Measurements from ENCODE around the gene PSMD9.
"Not testable (repeated sequence)": the region's sequence is repeated elsewhere in the genome, so short reads cannot be mapped to it uniquely, and the experiment has no call there.

Gene PSMD9

GRCh38 chr12:121918679-121919038 lies 30.1 kb downstream of the PSMD9 start:
- TF ChIP-seq, protein P1, sequence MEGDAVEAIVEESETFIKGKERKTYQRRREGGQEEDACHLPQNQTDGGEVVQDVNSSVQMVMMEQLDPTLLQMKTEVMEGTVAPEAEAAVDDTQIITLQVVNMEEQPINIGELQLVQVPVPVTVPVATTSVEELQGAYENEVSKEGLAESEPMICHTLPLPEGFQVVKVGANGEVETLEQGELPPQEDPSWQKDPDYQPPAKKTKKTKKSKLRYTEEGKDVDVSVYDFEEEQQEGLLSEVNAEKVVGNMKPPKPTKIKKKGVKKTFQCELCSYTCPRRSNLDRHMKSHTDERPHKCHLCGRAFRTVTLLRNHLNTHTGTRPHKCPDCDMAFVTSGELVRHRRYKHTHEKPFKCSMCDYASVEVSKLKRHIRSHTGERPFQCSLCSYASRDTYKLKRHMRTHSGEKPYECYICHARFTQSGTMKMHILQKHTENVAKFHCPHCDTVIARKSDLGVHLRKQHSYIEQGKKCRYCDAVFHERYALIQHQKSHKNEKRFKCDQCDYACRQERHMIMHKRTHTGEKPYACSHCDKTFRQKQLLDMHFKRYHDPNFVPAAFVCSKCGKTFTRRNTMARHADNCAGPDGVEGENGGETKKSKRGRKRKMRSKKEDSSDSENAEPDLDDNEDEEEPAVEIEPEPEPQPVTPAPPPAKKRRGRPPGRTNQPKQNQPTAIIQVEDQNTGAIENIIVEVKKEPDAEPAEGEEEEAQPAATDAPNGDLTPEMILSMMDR (IDR thresholded peaks at IDR 0.05; ENCODE audit: extremely low read depth, missing control alignments) = no peak
- no peak for DNase-seq (ENCODE audit: low spot score)

DNA sequence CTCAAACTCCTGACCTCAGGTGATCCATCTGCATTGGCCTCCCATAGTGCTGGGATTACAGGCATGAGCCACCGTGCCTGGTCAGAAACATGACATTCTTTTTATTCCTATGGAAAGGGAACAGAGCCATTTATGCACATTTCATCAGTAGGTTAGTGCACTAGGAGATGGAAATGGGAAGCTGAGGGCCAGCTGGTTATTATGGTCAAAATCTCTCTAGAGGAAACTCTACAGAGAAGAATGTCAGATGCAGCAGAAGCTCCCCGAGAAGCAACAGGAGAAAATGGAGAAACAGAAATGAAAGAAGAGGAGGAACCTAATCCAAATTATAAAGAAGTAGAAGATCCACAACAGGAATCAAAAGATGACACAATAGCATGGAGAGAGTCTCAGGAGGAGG lies 32.5 kb downstream of the PSMD9 start:
- TF ChIP-seq, protein P1 (IDR thresholded peaks at IDR 0.05; ENCODE audit: extremely low read depth, missing control alignments) = no peak
- no peak for DNase-seq (ENCODE audit: low spot score)

DNA sequence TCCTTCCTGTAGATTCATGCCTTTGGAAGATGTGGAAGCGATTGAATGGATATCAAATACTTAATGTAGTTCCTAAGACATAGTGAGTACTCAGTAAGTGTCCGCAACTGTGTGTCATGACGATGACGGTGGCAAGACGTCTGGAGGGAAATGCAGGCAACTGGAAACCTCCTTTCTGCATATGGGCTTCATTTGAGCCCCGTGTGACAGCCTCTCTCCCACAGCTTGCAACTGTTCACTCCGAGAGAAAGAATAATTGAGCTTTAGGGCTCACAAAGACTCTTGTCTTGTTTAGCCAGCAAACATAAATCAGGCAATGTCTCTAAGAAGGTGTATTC lies 36.7 kb downstream of the PSMD9 start:
- DNase-seq (ENCODE audit: low spot score) = no peak

DNA sequence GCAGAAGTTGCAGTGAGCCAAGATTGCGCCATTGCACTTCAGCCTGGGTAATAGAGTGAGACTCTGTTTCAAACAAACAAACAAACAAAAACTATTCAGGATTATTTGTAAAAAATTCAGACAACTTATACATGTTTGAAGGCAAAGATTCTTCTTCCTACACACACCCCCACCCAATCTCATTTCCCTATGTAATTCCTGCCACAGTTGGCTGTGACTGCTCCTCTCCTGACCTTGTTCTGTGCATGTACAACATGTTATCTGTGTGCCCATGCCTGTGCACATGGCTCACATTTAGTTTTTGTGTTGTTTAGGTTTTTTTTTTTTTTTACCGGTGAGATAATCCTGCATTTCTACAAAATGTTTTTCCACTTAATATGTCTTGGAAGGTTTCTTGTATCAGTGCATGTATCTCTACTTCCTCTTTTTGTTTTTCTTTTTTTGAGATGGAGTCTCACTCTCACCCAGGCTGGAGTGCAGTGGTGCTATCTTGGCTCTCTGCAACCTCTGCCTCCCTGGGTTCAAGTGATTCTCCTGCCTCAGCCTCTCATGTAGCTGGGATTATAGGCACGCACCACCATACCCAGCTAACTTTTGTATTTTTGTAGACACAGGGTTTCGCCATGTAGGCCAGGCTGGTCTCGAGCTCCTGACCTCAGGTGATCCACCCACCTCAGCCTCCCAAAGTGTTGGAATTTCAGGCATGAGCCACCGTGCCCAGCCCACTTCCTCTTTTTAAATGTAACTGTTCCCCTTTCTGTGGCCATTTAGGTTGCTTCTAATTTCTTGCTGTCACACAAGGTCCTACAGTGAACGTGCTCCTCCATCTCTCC lies 38.5 kb downstream of the PSMD9 start:
- DNase-seq (ENCODE audit: low spot score) = no peak
- TF ChIP-seq, protein P1 (IDR thresholded peaks at IDR 0.05; ENCODE audit: extremely low read depth, missing control alignments) = no peak

More for the DNA sequence above, 36.7 kb downstream of the PSMD9 start:
- TF ChIP-seq, protein P1 (IDR thresholded peaks at IDR 0.05; ENCODE audit: extremely low read depth, missing control alignments) = no peak

DNA sequence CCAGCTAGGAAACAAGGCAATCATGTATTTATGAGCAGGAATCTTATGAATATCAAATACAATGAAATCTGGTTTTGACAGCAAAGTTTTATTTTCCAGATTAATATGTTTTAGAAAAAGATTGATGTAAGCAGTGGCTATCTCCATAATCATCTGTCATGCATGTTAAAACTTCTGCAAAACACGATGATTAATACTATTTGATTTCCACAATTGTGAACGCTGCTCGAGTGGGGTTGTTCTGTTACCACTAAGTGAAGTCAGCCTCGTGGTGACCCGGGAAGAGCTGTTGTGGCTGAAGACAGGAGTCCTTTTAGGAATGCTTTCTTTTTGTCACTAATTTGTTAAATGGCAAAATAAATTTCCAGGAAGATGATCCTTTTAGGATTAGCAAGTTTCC lies 39.2 kb downstream of the PSMD9 start:
- DNase-seq (ENCODE audit: low spot score) = no peak
- TF ChIP-seq, protein P1 (IDR thresholded peaks at IDR 0.05; ENCODE audit: extremely low read depth, missing control alignments) = no peak

DNA sequence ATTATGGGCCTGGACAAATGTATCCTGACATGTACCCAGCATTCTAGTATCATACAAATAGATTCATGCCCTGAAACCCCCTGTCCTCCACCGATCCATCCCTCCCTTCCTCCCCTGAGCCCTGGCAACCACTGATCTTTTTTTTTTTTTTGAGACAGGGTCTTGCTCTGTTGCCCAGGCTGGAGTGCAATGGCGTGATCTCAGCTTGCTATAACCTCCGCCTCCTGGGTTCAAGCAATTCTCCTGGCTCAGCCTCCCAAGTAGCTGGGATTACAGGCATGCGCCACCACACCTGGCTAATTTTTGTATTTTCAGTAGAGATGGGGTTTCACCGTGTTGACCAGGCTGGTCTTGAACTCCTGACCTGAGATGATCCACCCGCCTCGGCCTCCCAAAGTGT lies 41.0 kb downstream of the PSMD9 start:
- not testable (repeated sequence) for DNase-seq (ENCODE audit: low spot score)

- no peak for DNase-seq (ENCODE audit: low spot score)
- TF ChIP-seq, protein P1 (IDR thresholded peaks at IDR 0.05; ENCODE audit: extremely low read depth, missing control alignments) = no peak
Measured at GRCh38 chr12:121930862-121931261, 42.3 kb downstream of the PSMD9 start.

DNA sequence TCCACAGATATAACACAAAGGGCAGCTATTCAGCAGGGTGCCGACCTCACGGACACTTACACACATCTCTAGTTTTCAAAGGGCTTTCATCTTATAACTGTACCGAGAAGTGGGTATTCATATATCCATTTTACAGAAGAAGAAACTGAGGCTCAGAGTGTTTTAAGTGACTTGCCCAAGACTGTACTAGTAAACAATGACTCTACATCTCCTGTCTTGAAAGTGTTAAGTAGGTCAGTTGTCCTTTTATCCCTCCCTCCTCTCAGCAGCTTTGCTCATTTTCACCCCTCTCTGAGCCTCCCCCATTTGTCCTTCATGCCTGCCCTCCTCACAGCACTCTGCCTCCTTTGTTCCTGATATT lies 43.6 kb downstream of the PSMD9 start:
- TF ChIP-seq, protein P1 (IDR thresholded peaks at IDR 0.05; ENCODE audit: extremely low read depth, missing control alignments) = no peak
- no peak for DNase-seq (ENCODE audit: low spot score)
